Activated CD4-positive, alpha-beta T cell treated with anti-CD3 and anti-CD28 coated beads, Interleukin-2, amount 50 U/mL, for 4 hours (primary cell): ENCODE data around the gene KCNG2.
"Not testable (repeated sequence)": the region's sequence is repeated elsewhere in the genome, so short reads cannot be mapped to it uniquely, and the experiment has no call there.

Source experiments
- DNase-seq, 2 experiments: peaks; one replicate each; pipeline ENCODE4 v3.0.0-alpha.2; 2020

The KCNG2 gene

DNA sequence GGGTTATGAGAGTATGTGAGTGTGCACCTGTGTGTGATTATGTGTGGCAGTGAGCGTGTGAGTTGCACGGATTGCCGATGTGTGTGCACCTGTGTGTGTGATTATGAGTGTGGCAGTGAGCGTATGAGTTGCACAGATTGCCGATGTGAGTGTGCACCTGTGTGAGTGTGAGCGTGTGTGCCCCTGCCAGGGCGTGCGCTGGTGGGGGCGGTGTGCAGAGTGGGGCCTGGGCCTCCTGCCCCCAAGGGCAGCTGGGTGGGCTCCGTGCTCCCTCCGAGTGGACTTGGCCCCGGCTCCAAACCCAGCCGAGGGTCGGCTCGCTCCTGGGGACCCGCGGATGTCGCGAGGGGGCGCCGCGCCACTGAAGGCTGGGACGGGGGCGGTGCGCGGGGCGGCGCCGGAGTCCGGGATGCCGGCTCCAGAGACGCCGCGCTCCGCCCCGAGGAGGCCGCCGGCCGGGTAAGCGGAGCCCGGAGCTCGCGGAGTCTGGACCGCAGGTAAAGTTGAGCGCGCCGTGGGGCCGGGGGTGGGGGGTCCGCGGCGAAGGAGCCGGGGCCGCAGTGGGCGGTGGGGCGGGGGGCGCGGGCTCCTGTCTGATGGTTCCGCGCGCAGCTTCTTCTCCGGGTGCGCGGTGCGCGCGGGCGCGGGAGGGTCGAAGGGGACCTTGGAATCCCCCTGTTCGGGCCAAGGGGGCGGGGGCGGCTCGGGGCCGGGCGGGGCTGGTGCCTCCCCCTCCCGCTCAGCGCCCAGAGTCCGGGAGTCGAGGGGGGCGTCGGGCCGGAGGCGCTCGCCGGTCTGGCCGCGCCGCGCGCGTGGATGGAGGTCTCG lies at the start of gene KCNG2:
KCNG2 (plus strand) TSS at position 421 of the 828 bp plus-strand sequence. CDS start 65,730 bp downstream, outside the sequence.
- no peak for DNase-seq

- DNase-seq: no peak
Observed at GRCh38 chr18:79748321-79749180, 49.2 kb upstream of the KCNG2 start.

GRCh38 chr18:79749251-79750191 lies 48.2 kb upstream of the KCNG2 start:
- no peak for DNase-seq

DNA sequence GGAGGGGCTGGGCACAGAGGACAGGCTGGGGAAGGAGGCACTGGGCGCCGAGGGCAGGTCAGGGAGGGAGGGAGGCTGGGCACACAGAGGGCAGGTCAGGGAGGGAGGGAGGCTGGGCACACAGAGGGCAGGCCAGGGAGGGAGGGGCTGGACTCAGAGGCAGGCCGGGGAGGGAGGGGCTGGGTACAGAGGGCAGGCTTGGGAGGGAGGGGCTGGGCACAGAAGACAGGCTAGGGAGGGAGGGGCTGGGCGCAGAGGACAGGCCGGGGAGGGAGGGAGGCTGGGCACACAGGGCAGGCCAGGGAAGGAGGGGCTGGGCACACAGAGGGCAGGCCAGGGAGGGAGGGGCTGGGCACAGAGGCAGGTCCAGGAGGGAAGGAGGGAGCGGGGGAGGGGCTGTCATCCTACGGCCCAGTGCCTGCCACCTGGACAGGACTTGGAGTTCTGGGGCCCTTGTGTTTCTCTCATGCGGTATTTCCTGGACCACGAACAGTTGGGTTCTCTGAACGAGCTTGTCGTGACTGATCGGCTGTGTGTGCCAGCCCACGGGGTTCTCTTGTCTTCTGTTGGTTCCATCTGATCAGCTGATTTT lies 46.7 kb upstream of the KCNG2 start:
- no peak for DNase-seq

DNA sequence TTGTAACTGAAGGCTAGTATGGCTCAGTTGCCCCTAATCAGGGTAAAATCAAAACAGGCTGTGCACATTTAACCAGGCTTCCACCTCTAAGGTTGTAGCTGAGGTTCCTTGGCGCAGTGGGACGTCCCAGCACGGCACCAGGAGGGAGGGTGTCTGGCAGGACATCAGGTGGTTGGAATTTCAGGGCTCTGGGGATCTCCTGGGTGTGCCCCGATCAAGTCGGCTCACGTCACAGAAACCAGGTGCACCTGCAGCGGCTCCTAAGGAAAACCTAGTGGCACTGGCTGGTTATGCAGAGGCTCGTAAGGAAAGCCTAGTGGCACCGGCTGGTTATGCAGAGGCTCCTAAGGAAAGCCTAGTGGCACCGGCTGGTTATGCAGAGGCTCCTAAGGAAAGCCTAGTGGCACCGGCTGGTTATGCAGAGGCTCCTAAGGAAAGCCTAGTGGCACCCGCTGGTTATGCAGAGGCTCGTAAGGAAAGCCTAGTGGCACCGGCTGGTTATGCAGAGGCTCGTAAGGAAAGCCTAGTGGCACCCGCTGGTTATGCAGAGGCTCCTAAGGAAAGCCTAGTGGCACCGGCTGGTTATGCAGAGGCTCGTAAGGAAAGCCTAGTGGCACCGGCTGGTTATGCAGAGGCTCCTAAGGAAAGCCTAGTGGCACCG lies 45.7 kb upstream of the KCNG2 start:
- not testable (repeated sequence) for DNase-seq

DNA sequence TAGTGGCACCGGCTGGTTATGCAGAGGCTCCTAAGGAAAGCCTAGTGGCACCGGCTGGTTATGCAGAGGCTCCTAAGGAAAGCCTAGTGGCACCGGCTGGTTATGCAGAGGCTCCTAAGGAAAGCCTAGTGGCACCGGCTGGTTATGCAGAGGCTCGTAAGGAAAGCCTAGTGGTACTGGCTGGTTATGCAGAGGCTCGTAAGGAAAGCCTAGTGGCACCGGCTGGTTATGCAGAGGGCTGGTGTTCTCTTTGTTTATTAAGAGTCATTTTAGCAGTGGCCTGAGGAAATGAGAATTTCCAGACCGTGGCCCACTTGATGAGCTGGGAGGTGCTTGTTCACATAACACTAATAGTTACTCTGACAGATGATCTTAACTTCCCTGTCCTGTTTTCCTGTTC lies 44.8 kb upstream of the KCNG2 start:
- DNase-seq: not testable (repeated sequence)

- DNase-seq: no peak
Observed at GRCh38 chr18:79753391-79753851, 44.3 kb upstream of the KCNG2 start.

- DNase-seq: no peak
Observed at GRCh38 chr18:79754022-79754761, 43.5 kb upstream of the KCNG2 start.

DNA sequence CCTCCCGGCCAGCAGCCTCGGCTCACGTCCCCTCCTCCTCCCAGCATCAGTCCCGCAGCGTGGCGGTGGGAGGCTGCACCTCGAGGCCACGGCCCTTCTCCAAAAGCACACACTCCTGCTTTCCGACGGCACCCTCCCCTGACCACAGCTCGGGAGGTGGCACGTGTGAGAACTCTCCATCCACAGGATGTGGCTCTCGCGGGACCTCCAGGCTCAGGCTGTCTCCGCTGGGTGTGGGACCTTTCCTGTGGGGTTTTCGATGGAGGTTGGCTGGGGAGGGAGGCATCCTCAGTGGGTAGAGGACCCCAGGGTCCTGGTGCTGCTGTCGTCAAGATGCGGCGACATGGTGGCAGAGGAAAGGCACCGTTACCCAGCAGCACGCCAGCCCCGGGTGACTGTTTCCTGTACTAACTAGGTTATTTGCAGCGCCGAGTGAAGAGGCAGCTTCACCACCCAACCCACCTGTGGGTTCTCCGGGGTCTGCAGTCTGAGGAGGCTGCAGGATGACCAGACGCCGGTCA lies 42.8 kb upstream of the KCNG2 start:
- no peak for DNase-seq

- DNase-seq: no peak
Observed at GRCh38 chr18:79755496-79756142, 42.1 kb upstream of the KCNG2 start.

DNA sequence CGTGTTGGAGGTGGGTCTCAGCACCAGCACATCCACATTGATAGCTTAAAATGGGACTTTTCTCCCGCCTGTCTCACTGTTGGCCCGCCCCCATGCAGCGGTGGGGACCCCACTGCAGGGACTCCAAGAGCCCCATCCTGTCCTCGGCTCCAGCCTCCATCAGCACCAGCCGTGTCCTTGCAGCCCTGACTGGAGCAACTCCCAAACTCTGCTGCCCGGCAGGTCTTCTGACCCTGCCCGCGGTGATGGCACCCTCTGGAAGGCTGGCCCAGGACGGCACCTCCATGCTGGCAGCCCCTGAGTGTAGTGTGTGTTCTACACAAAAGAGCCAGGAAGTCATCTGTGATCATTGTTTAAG lies 41.6 kb upstream of the KCNG2 start:
- DNase-seq: no peak

DNA sequence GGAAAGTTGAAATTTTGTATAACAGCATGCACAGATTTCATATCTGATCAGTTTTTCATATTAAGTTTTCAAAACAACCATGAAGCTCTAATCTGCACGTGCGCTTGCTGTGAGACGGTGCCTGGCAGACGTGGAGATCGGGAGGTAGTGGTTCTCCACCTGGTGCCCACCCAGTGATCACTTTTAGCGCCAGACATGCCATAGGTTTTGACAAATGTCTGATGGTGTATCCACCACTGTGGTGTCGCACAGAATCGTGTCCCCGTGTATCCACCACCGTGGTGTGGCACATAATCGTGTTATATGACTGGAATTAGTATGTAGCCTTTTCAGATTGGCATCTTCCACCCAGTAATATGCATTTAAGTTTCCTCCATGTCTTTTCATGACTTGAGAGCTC lies 40.9 kb upstream of the KCNG2 start:
- no peak for DNase-seq

DNA sequence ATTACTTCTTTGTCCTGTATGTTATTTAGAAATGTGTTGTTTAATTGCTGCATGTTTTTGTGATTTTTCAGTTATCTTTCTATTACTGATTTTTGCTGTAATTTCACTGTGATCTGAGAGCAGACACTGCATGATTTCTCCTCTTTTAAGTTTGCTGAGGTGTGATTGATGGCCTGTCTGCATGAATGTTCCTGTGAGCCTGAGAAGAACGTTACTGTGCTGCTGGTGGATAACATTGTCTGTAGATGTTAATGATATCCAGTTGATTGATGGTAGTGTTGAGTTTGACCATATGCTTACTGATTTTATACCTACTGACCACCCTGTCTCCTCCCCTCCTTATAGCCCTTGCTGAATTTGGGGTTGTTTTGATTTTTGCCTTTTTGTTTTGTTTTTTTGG lies 37.4 kb upstream of the KCNG2 start:
- no peak for DNase-seq

DNA sequence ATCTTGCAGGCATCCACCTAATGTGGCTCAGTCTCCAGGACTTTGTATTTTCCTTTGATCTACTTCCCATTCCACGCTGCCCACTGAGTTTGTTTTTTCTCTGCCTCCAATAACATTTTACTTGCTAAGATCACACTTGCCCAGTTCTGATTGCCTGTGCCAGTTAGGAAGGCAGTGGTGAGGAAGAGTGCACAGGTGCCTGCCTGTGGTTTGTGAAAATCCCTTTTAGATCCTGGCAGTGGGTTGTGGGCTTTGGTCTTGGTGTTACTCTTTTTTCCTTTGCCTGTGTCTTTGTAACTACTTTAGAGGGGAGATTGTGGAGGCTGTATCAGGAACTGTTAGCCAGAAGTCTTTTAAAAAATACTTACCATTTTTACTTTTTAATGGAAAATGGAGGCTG lies 36.9 kb upstream of the KCNG2 start:
- DNase-seq: no peak

DNA sequence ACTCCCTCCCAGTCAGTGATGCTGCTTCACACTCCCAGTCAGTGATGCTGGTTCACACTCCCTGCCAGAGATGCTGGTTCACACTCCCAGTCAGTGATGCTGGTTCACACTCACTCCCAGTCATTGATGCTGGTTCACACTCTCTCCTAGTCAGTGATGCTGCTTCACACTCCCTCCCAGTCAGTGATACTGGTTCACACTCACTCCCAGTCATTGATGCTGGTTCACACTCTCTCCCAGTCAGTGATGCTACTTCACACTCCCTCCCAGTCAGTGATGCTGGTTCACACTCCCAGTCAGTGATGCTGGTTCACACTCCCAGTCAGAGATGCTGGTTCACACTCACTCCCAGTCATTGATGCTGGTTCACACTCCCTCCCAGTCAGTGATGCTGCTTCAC lies 34.3 kb upstream of the KCNG2 start:
- DNase-seq: no peak

- DNase-seq: no peak
Observed at GRCh38 chr18:79764131-79764530, 33.6 kb upstream of the KCNG2 start.

DNA sequence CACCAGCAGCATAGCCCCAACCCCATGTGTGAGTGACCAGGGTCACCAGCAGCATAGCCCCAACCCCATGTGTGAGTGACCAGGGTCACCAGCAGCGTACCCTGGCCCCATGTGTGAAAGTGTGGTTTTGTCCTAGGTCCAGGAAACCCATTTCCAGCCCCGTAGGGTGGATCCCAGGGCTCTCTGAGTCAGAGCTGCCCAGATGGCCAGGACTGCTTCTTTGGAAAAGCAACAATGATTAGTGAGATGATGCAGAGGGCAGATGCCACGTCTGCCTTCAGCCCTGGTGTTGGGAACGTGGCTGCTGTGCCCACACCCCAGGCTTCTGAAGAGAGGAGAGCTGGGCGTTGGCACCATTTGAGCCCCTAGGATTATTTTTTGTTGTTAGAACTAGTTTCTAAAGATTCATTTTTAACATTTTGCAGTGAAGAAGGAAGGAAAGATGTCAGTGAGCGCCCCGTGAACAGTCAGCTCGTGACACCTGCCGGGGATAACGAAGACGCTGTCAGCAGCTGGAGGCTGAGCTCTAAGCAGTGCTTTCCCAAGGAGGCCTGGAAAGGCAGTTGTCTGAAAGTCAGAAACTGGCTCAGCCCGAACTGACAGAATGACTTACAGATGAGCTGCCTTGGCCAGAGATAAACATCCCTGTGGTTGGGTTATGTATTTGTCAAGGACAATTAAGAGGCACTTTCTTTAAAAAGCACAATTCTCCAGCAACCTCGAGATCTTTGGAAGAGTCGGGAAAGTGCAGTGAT lies 32.1 kb upstream of the KCNG2 start:
- no peak for DNase-seq

GRCh38 chr18:79766308-79766707 lies 31.4 kb upstream of the KCNG2 start:
- DNase-seq: no peak

GRCh38 chr18:79768745-79769144 lies 29.0 kb upstream of the KCNG2 start:
- DNase-seq: no peak
